Left lung (tissue), 10 donors: Measurements from ENCODE around the gene CUTA. TPM values are rescaled to one million over a fixed set of nuclear protein-coding genes. Genes with fewer than 3 reads are reported as not detected.

Experiments
- ATAC-seq: fragments of 200-7000 bp; cut with Tn5 transposase; one replicate; pipeline ENCODE4 v1.9.1; 2020; ENCODE audit warnings: moderate library complexity
- DNase-seq, 4 donors: peaks; one replicate each; pipeline ENCODE4 v3.0.0-alpha.2; 2013 to 2020
- H3K27ac ChIP-seq, 2 donors: fragments of 200-600 bp; sonication (generic) in 1 of 2; one replicate each; pipeline versions ENCODE4 v1.5.0 to v1.8.0; 2020 to 2021
- H3K27me3 ChIP-seq, 2 donors: fragments of 200-600 bp; sonication (generic) in 1 of 2; one replicate each; pipeline versions ENCODE4 v1.5.0 to v1.8.0; 2020 to 2021
- H3K36me3 ChIP-seq, 2 donors: fragments of 200-600 bp; sonication (generic) in 1 of 2; one replicate each; pipeline versions ENCODE4 v1.5.0 to v1.8.0; 2020 to 2021
- H3K4me1 ChIP-seq, 2 donors: fragments of 200-600 bp; one replicate each; pipeline ENCODE4 v1.8.0; 2021
- H3K4me3 ChIP-seq, 2 donors: fragments of 200-600 bp; sonication (generic) in 1 of 2; one replicate each; pipeline versions ENCODE4 v1.5.0 to v1.8.0; 2020 to 2021; ENCODE audit warnings: mild to moderate bottlenecking in 1 of 2
- H3K9me3 ChIP-seq, 2 donors: fragments of 200-600 bp; sonication (generic) in 1 of 2; one replicate each; pipeline versions ENCODE4 v1.5.0 to v1.8.0; 2020 to 2021
- intact Hi-C, 2 donors: fragments of 100-400 bp; cut with DNase I; formaldehyde crosslinking; loops; one replicate each; pipeline versions ENCODE4 v1.11.2 to v1.14.2; 2022
- polyA plus RNA-seq, 6 donors: library from polyadenylated mRNA; unstranded; fragments of 120-200 nt; gene quantifications; one replicate each; pipeline ENCODE4 v1.2.1, GENCODE V29; 2013; ENCODE audit not compliant: insufficient read length in 6 of 6
- total RNA-seq, 2 donors: library from RNA; stranded (reverse); fragmentation: NEBNext Ultra II Directional; extraction: Animal tissue kit (Norgen Biotek cat#: 25700); gene quantifications; one replicate each; pipeline ENCODE4 v1.2.1, GENCODE V29; 2021
- TF ChIP-seq, protein P1 (sequence below), 2 donors: fragments of 200-600 bp; sonication (generic) in 1 of 2; IDR thresholded peaks; one replicate each; pipeline versions ENCODE4 v1.5.0 to v1.8.0; 2021; ENCODE audit warnings: antibody characterized with exemption in 2 of 2
- donor health status: DM: no; HTN: yes; CAD: no.
- donor health status: DM: no; HTN: no; CAD: no.

CUTA gene
- total and polyA plus RNA-seq, 8 donors = 144 to 189 (median 175) TPM

DNA sequence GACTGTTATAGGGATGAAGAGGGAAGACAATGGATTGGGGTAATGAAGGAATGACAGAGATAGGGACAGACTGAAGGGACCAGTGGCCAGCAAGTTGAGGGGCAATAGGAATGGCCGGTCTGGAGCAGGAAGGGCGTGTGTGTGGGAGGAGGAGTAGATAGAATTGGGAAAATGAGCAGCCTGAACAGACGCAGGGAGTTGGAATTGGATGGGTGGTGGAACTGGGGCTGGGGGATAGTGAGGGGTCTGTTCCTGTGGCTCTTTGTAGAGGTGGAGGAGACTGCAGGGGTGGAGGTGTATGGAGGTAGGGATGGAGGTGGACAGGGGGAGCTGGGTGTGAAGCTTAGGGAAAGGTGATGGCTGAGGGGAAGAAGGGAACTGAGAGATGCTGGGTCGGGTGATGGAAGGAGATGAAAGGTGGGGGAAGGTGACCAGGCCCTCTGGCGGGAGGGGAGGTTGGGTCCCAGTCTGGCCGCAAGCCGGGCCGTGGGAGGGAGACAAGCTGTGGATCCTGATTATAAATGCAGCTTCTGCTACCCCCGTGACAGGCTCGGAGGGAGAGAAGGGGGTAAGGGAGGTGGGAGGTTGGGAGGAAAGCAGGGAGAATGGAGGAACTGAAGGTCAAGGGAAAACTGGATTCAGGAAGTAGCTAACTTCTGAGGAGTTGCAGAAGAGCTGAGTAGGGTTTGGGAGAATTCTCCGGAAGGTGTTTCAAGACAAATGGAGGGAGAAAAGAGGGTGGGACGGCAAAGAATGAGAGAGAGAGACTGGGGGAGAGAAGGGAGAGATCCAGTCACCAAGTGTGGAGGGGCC lies 7.2 kb upstream of the CUTA start:
- ATAC-seq (no peak), DNase-seq (no peak)
- no peaks in the 10 kb centered on the region for H3K27me3 ChIP-seq
- intact Hi-C loops = no loop called here
- H3K27ac ChIP-seq = peak overlapping the region; percentile 86 to 93
- H3K4me1 ChIP-seq = peaks cover 11 to 50% of the 10 kb centered on the region in 2 donors
- TF ChIP-seq, protein P1, sequence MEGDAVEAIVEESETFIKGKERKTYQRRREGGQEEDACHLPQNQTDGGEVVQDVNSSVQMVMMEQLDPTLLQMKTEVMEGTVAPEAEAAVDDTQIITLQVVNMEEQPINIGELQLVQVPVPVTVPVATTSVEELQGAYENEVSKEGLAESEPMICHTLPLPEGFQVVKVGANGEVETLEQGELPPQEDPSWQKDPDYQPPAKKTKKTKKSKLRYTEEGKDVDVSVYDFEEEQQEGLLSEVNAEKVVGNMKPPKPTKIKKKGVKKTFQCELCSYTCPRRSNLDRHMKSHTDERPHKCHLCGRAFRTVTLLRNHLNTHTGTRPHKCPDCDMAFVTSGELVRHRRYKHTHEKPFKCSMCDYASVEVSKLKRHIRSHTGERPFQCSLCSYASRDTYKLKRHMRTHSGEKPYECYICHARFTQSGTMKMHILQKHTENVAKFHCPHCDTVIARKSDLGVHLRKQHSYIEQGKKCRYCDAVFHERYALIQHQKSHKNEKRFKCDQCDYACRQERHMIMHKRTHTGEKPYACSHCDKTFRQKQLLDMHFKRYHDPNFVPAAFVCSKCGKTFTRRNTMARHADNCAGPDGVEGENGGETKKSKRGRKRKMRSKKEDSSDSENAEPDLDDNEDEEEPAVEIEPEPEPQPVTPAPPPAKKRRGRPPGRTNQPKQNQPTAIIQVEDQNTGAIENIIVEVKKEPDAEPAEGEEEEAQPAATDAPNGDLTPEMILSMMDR (IDR thresholded peaks at IDR 0.05) = no peak
- H3K9me3 ChIP-seq = no peaks in the 10 kb centered on the region
- peak overlapping the region; percentile 49 to 62 for H3K4me3 ChIP-seq
- no peaks in the 10 kb centered on the region for H3K36me3 ChIP-seq

DNA sequence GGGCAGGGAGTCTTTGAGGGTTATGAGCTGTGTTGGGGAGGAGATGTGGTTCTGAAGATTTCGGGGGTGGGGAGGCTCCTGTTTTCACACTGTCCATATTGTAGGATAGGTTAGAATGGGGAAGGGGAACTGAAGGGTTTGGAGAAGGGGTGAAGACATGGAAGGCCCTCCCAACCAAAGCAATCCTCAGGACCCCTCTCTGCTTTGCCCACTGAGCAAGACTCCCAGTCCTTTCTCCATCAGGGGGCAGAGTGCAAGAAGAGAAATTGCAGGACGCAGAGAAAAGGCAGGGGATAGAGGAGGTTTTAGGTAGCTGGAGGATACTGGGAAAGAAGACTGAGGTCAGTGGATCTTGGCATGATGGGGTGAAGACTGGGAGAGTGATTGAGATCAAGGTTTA lies 5.9 kb upstream of the CUTA start:
- ATAC-seq (no peak), DNase-seq (no peak)
- no peaks in the 10 kb centered on the region for H3K36me3 ChIP-seq
- H3K4me1 ChIP-seq = peaks cover 11 to 45% of the 10 kb centered on the region in 2 donors
- no peak overlapping the region for H3K27ac ChIP-seq
- intact Hi-C loops = no loop called here
- TF ChIP-seq, protein P1 (IDR thresholded peaks at IDR 0.05) = no peak
- H3K4me3 ChIP-seq = no peak overlapping the region
- no peaks in the 10 kb centered on the region for H3K9me3 ChIP-seq
- H3K27me3 ChIP-seq = no peaks in the 10 kb centered on the region

DNA sequence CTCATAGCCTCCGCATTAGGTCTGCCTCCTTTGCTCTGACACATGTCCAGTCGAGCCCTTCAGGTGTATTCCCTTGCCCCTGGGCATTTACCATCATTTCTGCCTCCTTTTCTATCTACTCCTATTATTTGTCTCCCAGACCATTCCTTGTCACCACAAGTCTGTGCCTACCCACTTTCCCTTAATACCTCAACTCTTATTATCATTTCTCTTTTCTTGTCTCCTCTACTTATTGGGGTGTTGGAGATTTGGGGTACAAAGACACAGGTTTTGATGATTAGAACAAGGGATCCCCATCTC lies 3.4 kb upstream of the CUTA start:
- TF ChIP-seq, protein P1 (IDR thresholded peaks at IDR 0.05) = no peak
- ATAC-seq (no peak), DNase-seq (no peak)
- Histone ChIP-seq H3K36me3 (no peaks in the 10 kb centered on the region), H3K27ac (no peak overlapping the region), H3K4me1 (peaks cover 16 to 40% of the 10 kb centered on the region in 2 donors), H3K27me3 (no peaks in the 10 kb centered on the region), H3K4me3 (no peak overlapping the region), H3K9me3 (no peaks in the 10 kb centered on the region)
- intact Hi-C loops = no loop called here

DNA sequence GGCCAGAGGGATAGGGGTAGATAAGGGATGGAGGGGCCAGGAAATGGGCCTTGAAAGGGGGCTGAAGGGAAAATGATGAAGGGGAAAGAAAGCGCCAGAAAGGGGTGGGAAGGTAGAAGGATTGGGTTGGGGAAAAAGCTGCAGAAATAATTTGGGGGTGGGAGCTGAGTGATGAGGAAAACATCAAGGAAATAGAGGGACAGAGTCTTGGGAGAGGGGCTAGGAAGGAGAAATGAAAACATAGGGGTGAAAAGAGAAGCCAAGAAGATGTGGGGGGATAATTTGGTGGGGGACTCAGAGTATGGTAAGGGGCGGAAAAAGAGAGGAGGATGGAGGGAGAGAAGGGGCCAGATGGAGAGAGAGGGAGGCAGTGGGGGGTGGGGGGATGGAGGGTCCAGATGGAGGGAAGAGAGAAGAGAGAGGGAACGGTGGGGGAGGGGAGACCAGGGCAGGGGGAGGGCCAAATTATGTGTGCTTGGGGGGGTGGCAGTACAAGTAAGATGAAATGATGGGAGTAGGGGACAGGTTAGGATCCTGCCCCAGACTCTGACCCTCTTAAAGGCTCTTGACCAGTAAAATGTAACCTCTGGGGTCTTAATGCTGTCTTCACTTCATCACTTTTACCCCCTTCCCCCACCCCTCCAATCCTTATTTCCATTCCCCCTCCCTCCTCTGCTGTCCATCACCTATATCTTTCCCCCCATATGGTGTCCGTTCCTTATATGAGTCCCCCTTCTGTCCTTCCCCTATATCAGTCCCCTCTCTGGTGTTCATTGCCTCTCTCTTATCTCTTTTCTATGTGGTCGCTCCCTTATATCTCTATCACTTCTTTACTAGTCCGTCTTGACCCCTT lies 2.8 kb upstream of the CUTA start:
- H3K4me3 ChIP-seq = peak overlapping the region in 1 of 2 donors; percentile 7
- ATAC-seq = no peak
- H3K9me3 ChIP-seq = no peaks in the 10 kb centered on the region
- TF ChIP-seq, protein P1 (IDR thresholded peaks at IDR 0.05) = no peak
- peaks cover 0 to 4% of the 10 kb centered on the region in 2 donors for H3K36me3 ChIP-seq
- H3K4me1 ChIP-seq = peaks cover 19 to 42% of the 10 kb centered on the region in 2 donors
- intact Hi-C loops = no loop called here
- H3K27me3 ChIP-seq = no peaks in the 10 kb centered on the region
- DNase-seq = no peak
- no peak overlapping the region for H3K27ac ChIP-seq
